SK-N-MC (cell line): ENCODE data around the gene PIF1.
A peak's percentile ranks its signal among the peaks of the same experiment; 100 is the strongest.
"Not testable (repeated sequence)": the region's sequence is repeated elsewhere in the genome, so short reads cannot be mapped to it uniquely, and the experiment has no call there.

ENCODE experiments used
- DNase-seq: peaks from one replicate; pipeline ENCODE4 v3.0.0-alpha.2; 2011; ENCODE audit warnings: low read depth, low spot score
- H3K27ac ChIP-seq: fragments of 200-600 bp; sonication (generic); 2 replicates; pipeline ENCODE4 v1.5.1; 2016; ENCODE audit warnings: mixed run types
- H3K36me3 ChIP-seq: fragments of 200-600 bp; sonication (generic); 2 replicates; pipeline ENCODE4 v1.6.1; 2017; ENCODE audit warnings: antibody characterized with exemption, low read length, mixed read lengths; ENCODE audit not compliant: insufficient read depth
- H3K4me3 ChIP-seq: fragments of 200-600 bp; sonication (generic); 2 replicates; pipeline ENCODE4 v1.5.1; 2016
- H3K9ac ChIP-seq: fragments of 200-600 bp; sonication (generic); 2 replicates; pipeline ENCODE4 v1.8.0; 2017; ENCODE audit warnings: mixed run types, mixed read lengths; ENCODE audit not compliant: insufficient read length
- H3K9me3 ChIP-seq: fragments of 200-600 bp; sonication (generic); 2 replicates; pipeline ENCODE4 v1.6.1; 2017; ENCODE audit warnings: low read depth, mild to moderate bottlenecking, antibody characterized with exemption, low read length, moderate library complexity, mixed read lengths
- EZH2 ChIP-seq: fragments of 200-600 bp; sonication (generic); IDR thresholded peaks from one replicate; pipeline ENCODE4 v1.6.1; 2017; ENCODE audit warnings: antibody characterized with exemption
- FOXP2 ChIP-seq: optimal IDR thresholded peaks from 2 replicates; pipeline ENCODE3; 2011; ENCODE audit warnings: mild to moderate bottlenecking, moderate library complexity; ENCODE audit not compliant: insufficient read depth; ENCODE audit errors: extremely low read length, control extremely low read depth
- POLR2AphosphoS5 ChIP-seq: IDR thresholded peaks from 2 replicates; pipeline ENCODE4 v1.6.1; 2012; ENCODE audit warnings: mild to moderate bottlenecking, low read depth, low read length, borderline replicate concordance

The PIF1 gene

DNA sequence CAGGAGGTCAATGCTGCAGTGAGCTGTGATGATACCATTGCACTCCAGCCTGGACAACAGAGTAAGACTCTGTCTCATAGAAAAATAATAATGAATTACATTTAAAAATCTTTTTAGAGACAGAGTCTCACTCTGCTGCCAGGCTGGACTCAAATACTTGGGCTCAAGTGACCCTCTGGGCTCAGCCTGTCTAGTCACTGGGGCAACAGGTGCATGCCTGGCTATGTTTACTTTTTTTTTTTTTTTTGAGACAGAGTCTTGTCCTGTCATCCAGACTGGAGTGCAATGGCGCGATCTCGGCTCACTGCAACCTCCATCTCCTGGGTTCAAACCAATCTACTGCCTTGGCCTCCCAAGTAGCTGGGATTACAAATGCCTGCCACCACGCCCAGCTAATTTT, 8.2 kb upstream of the PIF1 start:
- H3K36me3 ChIP-seq, result no peaks in the 10 kb centered on the region
- H3K9ac ChIP-seq, result no peak overlapping the region
- no peaks in the 10 kb centered on the region for H3K9me3 ChIP-seq
- H3K4me3 ChIP-seq, result no peak overlapping the region
- no peak for DNase-seq
- TF ChIP-seq FOXP2 (no peak), POLR2AphosphoS5 (no peak), EZH2 (no peak)
- H3K27ac ChIP-seq, result no peak overlapping the region

DNA sequence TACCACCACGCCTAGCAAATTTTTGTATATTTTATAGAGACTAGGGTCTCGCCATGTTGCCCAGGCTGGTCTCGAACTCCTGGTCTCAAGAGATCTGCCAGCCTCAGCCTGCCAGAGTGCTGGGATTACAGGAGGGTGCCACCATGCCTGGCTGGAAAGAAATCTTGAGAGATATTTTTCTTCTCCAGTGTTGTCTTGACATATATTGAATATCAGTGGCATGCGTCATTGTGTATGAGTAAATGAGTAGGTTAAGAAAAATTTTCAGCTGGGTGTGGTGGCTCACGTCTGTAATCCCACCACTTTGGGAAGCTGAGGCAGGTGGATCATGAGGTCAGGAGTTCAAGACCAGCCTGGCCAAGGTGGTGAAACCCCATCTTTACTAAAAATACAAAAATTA, 3.5 kb upstream of the PIF1 start:
- no peak for DNase-seq
- H3K27ac ChIP-seq, result no peak overlapping the region
- TF ChIP-seq EZH2, result no peak
- TF ChIP-seq FOXP2, result no peak
- TF ChIP-seq POLR2AphosphoS5, result no peak
- H3K9me3 ChIP-seq, result no peaks in the 10 kb centered on the region
- no peaks in the 10 kb centered on the region for H3K36me3 ChIP-seq
- no peak overlapping the region for H3K9ac ChIP-seq
- no peak overlapping the region for H3K4me3 ChIP-seq

- Histone ChIP-seq H3K36me3 (peaks cover 24% of the 10 kb centered on the region), H3K27ac (peak overlapping the region; percentile 53; the same call in 1 of the 2 replicates), H3K9me3 (no peaks in the 10 kb centered on the region), H3K4me3 (peak overlapping the region; percentile 95), H3K9ac (peak overlapping the region; percentile 93)
- no peak for TF ChIP-seq EZH2
- no peak for TF ChIP-seq POLR2AphosphoS5
- no peak for TF ChIP-seq FOXP2
- DNase-seq, result no peak
These were observed 467 bp downstream of the PIF1 start for GRCh38 chr15:64824929-64825430.

DNA sequence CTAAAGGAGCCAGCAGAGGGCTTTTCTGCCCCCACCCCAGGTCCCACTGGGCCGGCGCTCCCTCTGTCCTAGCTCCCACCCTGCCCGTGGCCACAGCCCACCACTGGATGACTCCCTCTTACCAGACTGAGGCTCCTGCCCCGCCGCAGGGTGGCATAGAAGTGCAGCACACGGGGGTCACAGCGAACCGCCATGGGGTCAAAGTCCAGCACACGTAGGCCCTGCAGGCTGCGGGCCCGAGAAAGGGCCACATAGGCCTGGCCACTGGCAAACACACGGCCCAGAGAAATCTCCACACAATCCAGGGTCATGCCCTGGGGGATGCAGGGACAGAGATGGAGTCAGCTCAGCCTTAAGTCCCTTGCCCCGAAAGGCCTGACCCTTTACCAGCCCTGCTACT, 9.0 kb downstream of the PIF1 start:
- Histone ChIP-seq H3K4me3 (no peak overlapping the region), H3K36me3 (peaks cover 35% of the 10 kb centered on the region; the same call in 1 of the 2 replicates), H3K9ac (no peak overlapping the region), H3K9me3 (no peaks in the 10 kb centered on the region), H3K27ac (no peak overlapping the region)
- no peak for DNase-seq
- TF ChIP-seq FOXP2, result no peak
- no peak for TF ChIP-seq POLR2AphosphoS5
- TF ChIP-seq EZH2, result no peak

GRCh38 chr15:64814965-64815364, 10.5 kb downstream of the PIF1 start:
- not testable (repeated sequence) for DNase-seq, H3K9ac ChIP-seq, H3K9me3 ChIP-seq, H3K4me3 ChIP-seq, H3K27ac ChIP-seq
- H3K36me3 ChIP-seq, result peaks cover 25% of the 10 kb centered on the region; the same call in 1 of the 2 replicates

GRCh38 chr15:64814283-64814682, 11.2 kb downstream of the PIF1 start:
- H3K9ac ChIP-seq, H3K9me3 ChIP-seq, H3K4me3 ChIP-seq, H3K27ac ChIP-seq, DNase-seq: not testable (repeated sequence)
- H3K36me3 ChIP-seq, result peaks cover 20% of the 10 kb centered on the region; the same call in 1 of the 2 replicates

- no peak overlapping the region for H3K4me3 ChIP-seq
- no peaks in the 10 kb centered on the region for H3K9me3 ChIP-seq
- peaks cover 11% of the 10 kb centered on the region; the same call in 1 of the 2 replicates for H3K36me3 ChIP-seq
- TF ChIP-seq EZH2, result no peak
- TF ChIP-seq FOXP2, result no peak
- TF ChIP-seq POLR2AphosphoS5, result no peak
- no peak overlapping the region for H3K9ac ChIP-seq
- no peak overlapping the region for H3K27ac ChIP-seq
- DNase-seq, result no peak
These were observed 12.4 kb downstream of the PIF1 start for GRCh38 chr15:64813075-64813474.

DNA sequence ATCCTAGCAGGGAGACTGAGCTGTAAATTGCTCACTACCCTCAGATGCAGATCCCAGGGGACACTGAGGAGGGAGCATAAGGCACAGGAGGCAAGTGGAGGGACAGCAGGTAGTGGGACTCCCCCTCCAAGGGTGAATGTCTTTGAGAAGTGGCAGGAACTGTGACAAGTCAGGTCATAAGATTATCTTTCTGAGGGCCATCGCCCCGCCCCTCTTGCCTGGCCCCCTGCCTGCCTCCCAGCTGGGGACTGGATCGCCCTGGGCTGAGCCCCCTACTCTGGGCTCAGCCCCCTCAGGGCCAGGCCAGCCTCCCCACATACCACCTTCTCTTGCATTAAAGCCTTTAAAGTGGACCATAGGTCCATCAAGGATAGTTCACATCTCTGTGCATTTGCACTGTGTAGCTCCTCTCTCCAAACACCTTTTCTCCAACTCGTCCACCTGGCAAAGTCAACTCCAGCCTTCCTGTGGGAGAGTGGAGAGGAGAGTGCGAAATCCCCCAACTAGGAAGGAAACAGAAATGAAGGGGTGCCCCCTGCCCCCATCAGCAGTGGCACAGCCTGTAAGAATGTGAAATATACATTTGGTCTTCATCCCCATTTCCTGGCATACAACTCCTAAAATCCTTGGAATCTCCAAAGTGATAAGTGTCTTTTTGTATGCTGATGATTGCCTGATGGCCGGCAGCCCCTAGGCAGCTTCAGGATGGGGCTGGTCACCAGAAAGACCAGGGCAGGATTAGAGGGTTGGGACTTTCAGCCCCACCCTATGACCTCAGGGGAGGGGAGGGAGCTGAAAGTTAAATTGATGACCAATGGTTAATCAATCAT, 14.7 kb downstream of the PIF1 start:
- no peak overlapping the region for H3K27ac ChIP-seq
- H3K9ac ChIP-seq, result no peak overlapping the region
- no peak for TF ChIP-seq EZH2
- TF ChIP-seq FOXP2, result no peak
- no peak for TF ChIP-seq POLR2AphosphoS5
- no peaks in the 10 kb centered on the region for H3K9me3 ChIP-seq
- no peaks in the 10 kb centered on the region; the same call in 1 of the 2 replicates for H3K36me3 ChIP-seq
- no peak for DNase-seq
- H3K4me3 ChIP-seq, result no peak overlapping the region

- no peak overlapping the region for H3K27ac ChIP-seq
- TF ChIP-seq POLR2AphosphoS5, result no peak
- no peak overlapping the region for H3K9ac ChIP-seq
- H3K9me3 ChIP-seq, result no peaks in the 10 kb centered on the region
- no peak for DNase-seq
- no peak overlapping the region for H3K4me3 ChIP-seq
- H3K36me3 ChIP-seq, result no peaks in the 10 kb centered on the region
These were observed 15.6 kb downstream of the PIF1 start for GRCh38 chr15:64809649-64810496.
